CD4-positive, alpha-beta T cell (primary cell): ENCODE data around the gene MS4A15. TPM values are rescaled to one million over a fixed set of nuclear protein-coding genes. Genes with fewer than 3 reads are reported as not detected.

Experiments
- ATAC-seq: fragments of 200-7000 bp; cut with Tn5 transposase; one replicate; pipeline ENCODE4 v1.10.0; 2022; ENCODE audit warnings: mild to moderate bottlenecking; ENCODE audit not compliant: poor library complexity
- CTCF ChIA-PET: fragments of 350-600 bp; sonication (Branson Sonifier 250); formaldehyde crosslinking; loops from one replicate; lab custom pipeline; 2021; ENCODE audit warnings: antibody characterized with exemption, inconsistent platforms; lab: Charles Lee
- POLR2A ChIA-PET: fragments of 350-600 bp; sonication (Branson Sonifier 250); formaldehyde crosslinking; loops from one replicate; lab custom pipeline; 2021; ENCODE audit warnings: antibody characterized with exemption, inconsistent platforms; lab: Charles Lee
- DNase-seq, 14 experiments: peaks; one replicate each; pipeline ENCODE4 v3.0.0-alpha.2; 2013 to 2020; ENCODE audit warnings: mixed read lengths in 2 of 14
- H3K27ac ChIP-seq, 2 donors: one replicate each; pipeline versions ENCODE4 v1.5.1 to v1.7.0; 2013; ENCODE audit warnings: low read length in 2 of 2, low read depth in 1 of 2, mild to moderate bottlenecking in 1 of 2
- H3K27me3 ChIP-seq, 2 experiments: 1 replicate in 1 of 2; 2 replicates in 1 of 2; pipeline versions ENCODE4 v1.6.1 to v1.7.0; 2013; ENCODE audit warnings: low read length in 2 of 2, control low read depth in 1 of 2, mild to moderate bottlenecking in 1 of 2, moderate library complexity in 1 of 2; ENCODE audit not compliant: insufficient read depth in 2 of 2, control insufficient read depth in 1 of 2
- H3K36me3 ChIP-seq: one replicate; pipeline ENCODE4 v1.6.1; 2013; ENCODE audit warnings: low read length, control low read depth; ENCODE audit not compliant: insufficient read depth
- H3K4me1 ChIP-seq: one replicate; pipeline ENCODE4 v1.6.1; 2013; ENCODE audit warnings: low read length, control low read depth; ENCODE audit not compliant: insufficient read depth
- H3K4me3 ChIP-seq: one replicate; pipeline ENCODE4 v1.5.1; 2013; ENCODE audit warnings: mild to moderate bottlenecking, low read length, moderate library complexity
- H3K9me3 ChIP-seq, 2 experiments: 1 replicate in 1 of 2; 2 replicates in 1 of 2; pipeline versions ENCODE4 v1.6.1 to v1.7.0; 2013; ENCODE audit warnings: low read length in 2 of 2, mild to moderate bottlenecking in 2 of 2, control low read depth in 1 of 2, moderate library complexity in 1 of 2; ENCODE audit not compliant: control insufficient read depth in 1 of 2, insufficient read depth in 1 of 2
- H3K27ac Mint-ChIP-seq: one replicate; pipeline ENCODE4 v1.8.0; 2020; ENCODE audit warnings: mixed read lengths
- H3K27me3 Mint-ChIP-seq: one replicate; pipeline ENCODE4 v1.8.0; 2021; ENCODE audit warnings: mixed read lengths
- H3K36me3 Mint-ChIP-seq: one replicate; pipeline ENCODE4 v1.8.0; 2021; ENCODE audit warnings: low read depth, mixed read lengths
- H3K4me1 Mint-ChIP-seq: one replicate; pipeline ENCODE4 v1.8.0; 2021; ENCODE audit warnings: low read depth, mixed read lengths
- H3K4me3 Mint-ChIP-seq: one replicate; pipeline ENCODE4 v1.8.0; 2020; ENCODE audit warnings: mild to moderate bottlenecking, mixed read lengths
- H3K9me3 Mint-ChIP-seq: one replicate; pipeline ENCODE4 v1.8.0; 2020; ENCODE audit warnings: mixed read lengths
- intact Hi-C, 2 experiments: fragments of 100-400 bp; cut with DNase I in 1 of 2; cut with micrococcal nuclease in 1 of 2; formaldehyde crosslinking; loops; one replicate each; pipeline versions ENCODE4 v1.15.1 to v1.9.0; 2023 to 2025; cut with DNase I, micrococcal nuclease
- polyA plus RNA-seq, 2 donors: library from polyadenylated mRNA; unstranded; fragments of 120-200 nt; gene quantifications; one replicate each; pipeline ENCODE4 v1.2.1, GENCODE V29; 2013
- total RNA-seq, 174 experiments: library from RNA in 2 of 174; stranded (reverse) in 2 of 174; gene quantifications; one replicate each; pipeline ENCODE4 v1.2.3 and lab custom pipeline; 2021 to 2026
- TF ChIP-seq, protein P1 (sequence below): fragments of 200-600 bp; IDR thresholded peaks from one replicate; pipeline ENCODE4 v1.8.0; 2022; ENCODE audit warnings: antibody characterized with exemption, mild to moderate bottlenecking

The MS4A15 gene, protein sequence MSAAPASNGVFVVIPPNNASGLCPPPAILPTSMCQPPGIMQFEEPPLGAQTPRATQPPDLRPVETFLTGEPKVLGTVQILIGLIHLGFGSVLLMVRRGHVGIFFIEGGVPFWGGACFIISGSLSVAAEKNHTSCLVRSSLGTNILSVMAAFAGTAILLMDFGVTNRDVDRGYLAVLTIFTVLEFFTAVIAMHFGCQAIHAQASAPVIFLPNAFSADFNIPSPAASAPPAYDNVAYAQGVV
- not detected for total RNA-seq
- not detected for polyA plus RNA-seq (2013, experiment 1 of 2)
- polyA plus RNA-seq (2013, experiment 2 of 2) = not detected
- total RNA-seq (lab: John Stamatoyannopoulos, UW) = 0 to 0.16 (median 0) reads per million in 172 experiments

DNA sequence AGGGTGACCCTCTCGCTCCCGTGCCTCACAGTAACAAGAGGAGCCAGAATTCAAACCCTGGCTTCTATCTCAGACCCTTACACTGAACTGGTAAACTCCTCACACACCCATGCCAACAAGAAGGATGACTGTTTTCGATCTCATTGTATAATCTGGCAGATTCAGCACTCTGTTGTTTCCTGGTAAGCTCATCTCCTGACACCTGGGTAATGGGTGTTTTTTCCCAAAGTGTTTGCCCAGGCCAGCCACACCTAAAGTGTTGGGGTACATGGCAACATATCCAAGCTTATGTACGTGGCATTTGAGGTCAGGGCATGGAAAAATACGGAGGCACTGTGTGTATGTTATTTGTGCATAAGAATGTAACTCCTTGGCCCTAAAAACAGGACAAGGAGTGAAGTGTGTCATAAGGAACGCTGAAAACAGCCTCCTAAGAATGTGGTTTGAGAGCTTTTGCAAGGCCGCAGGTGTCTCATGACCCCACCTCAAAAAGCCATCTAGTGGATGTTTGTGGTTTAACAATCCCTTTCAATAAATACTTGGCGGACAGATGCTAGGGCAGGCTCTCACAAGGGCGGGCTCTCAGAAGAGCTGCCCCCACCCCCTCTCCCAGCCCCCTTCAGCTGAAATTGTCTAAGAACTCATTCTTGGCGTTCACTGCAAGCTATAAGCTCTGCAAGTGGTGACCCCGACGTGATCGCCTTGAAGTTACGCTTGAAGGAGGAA is at the start of gene MS4A15:
Gene MS4A15, plus strand, starts transcription at position 561 of the 726 bp plus-strand sequence. CDS start 6,867 bp downstream, outside the sequence.
- intact Hi-C loops = no loop called here
- CTCF ChIA-PET = no interaction called here
- Mint-ChIP-seq H3K27ac (no peak within 1 kb of the TSS), H3K4me3 (no peak within 1 kb of the TSS), H3K36me3 (no peaks in the 10 kb centered on the region), H3K4me1 (no peaks in the 10 kb centered on the region), H3K9me3 (no peaks in the 10 kb centered on the region), H3K27me3 (peaks cover 70% of the 10 kb centered on the region)
- H3K27me3 ChIP-seq = peaks cover 8 to 20% of the 10 kb centered on the region in 2 experiments
- POLR2A ChIA-PET = no interaction called here
- TF ChIP-seq, protein P1, sequence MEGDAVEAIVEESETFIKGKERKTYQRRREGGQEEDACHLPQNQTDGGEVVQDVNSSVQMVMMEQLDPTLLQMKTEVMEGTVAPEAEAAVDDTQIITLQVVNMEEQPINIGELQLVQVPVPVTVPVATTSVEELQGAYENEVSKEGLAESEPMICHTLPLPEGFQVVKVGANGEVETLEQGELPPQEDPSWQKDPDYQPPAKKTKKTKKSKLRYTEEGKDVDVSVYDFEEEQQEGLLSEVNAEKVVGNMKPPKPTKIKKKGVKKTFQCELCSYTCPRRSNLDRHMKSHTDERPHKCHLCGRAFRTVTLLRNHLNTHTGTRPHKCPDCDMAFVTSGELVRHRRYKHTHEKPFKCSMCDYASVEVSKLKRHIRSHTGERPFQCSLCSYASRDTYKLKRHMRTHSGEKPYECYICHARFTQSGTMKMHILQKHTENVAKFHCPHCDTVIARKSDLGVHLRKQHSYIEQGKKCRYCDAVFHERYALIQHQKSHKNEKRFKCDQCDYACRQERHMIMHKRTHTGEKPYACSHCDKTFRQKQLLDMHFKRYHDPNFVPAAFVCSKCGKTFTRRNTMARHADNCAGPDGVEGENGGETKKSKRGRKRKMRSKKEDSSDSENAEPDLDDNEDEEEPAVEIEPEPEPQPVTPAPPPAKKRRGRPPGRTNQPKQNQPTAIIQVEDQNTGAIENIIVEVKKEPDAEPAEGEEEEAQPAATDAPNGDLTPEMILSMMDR = peak; percentile 25
- H3K4me1 ChIP-seq = no peaks in the 10 kb centered on the region
- peak in 2 of 14 experiments; percentile 10 to 20 for DNase-seq
- no peak for ATAC-seq
- H3K9me3 ChIP-seq = no peaks in the 10 kb centered on the region
- H3K27ac ChIP-seq = no peak within 1 kb of the TSS
- H3K36me3 ChIP-seq = no peaks in the 10 kb centered on the region
- H3K4me3 ChIP-seq = no peak within 1 kb of the TSS

DNA sequence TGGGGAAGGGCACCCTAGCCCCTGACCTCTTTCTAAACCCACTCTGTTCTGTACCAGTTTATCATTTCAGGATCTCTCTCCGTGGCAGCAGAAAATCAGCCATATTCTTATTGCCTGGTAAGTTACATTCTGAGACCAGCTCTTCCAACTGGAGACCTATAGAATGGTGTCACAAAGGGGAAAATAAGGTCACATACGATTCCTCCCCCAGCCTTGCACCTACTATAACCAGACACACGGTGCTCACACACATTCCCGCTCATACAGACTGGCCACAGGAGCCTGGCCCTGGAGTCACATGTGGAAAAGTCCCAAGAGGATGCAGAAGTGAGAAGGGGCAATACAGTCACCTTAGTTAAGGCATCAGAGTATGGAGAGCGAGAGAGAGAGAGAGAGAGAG is 49.7 kb upstream of the MS4A15 start:
- intact Hi-C loops = no loop called here
- no peak for DNase-seq
- CTCF ChIA-PET = no interaction called here
- POLR2A ChIA-PET = no interaction called here
- no peak overlapping the region for H3K4me3 Mint-ChIP-seq
- Histone ChIP-seq H3K9me3 (no peaks in the 10 kb centered on the region), H3K36me3 (no peaks in the 10 kb centered on the region), H3K27me3 (peaks cover 5 to 6% of the 10 kb centered on the region in 2 experiments), H3K4me1 (no peaks in the 10 kb centered on the region), H3K27ac (no peak overlapping the region), H3K4me3 (no peak overlapping the region)
- H3K27me3 Mint-ChIP-seq = peaks cover 29% of the 10 kb centered on the region
- TF ChIP-seq, protein P1 = no peak
- ATAC-seq = no peak
- no peaks in the 10 kb centered on the region for H3K36me3 Mint-ChIP-seq
- no peak overlapping the region for H3K27ac Mint-ChIP-seq
- no peaks in the 10 kb centered on the region for H3K4me1 Mint-ChIP-seq
- H3K9me3 Mint-ChIP-seq = no peaks in the 10 kb centered on the region

DNA sequence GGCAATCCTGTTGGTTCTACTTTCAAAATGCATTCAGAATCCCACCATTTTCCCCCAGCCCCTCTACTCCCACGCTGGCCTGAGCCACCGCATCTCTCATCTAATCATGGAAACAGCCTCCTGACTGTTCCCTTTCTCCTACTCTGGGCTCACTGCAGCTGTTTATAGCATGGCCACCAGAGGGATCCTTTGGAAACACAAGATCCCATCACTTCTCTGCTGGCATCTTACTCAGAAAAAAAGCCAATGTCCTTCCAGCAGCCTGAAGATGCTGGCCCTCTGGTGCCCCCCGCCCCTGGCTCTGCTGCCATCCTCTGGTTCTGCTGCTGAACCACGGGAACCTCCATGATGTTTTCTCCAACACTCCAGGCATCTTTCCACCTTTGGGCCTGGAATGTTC is 46.2 kb upstream of the MS4A15 start:
- ATAC-seq (no peak), DNase-seq (no peak)
- H3K4me3 Mint-ChIP-seq = no peak overlapping the region
- intact Hi-C loops = no loop called here
- Histone ChIP-seq H3K4me3 (no peak overlapping the region), H3K9me3 (no peaks in the 10 kb centered on the region), H3K27me3 (peaks cover 0 to 9% of the 10 kb centered on the region in 2 experiments), H3K36me3 (no peaks in the 10 kb centered on the region), H3K4me1 (no peaks in the 10 kb centered on the region), H3K27ac (no peak overlapping the region)
- H3K9me3 Mint-ChIP-seq = no peaks in the 10 kb centered on the region
- ChIA-PET CTCF (no interaction called here), POLR2A (no interaction called here)
- no peaks in the 10 kb centered on the region for H3K36me3 Mint-ChIP-seq
- TF ChIP-seq, protein P1 = no peak
- H3K27ac Mint-ChIP-seq = no peak overlapping the region
- no peaks in the 10 kb centered on the region for H3K4me1 Mint-ChIP-seq
- peaks cover 32% of the 10 kb centered on the region for H3K27me3 Mint-ChIP-seq
